GM23338 (cell line): ENCODE data around the gene ODF4. TPM values are rescaled to one million over a fixed set of nuclear protein-coding genes. Genes with fewer than 3 reads are reported as not detected.

Source experiments
- ATAC-seq: fragments of 200-7000 bp; cut with Tn5 transposase; 3 replicates; pipeline ENCODE4 v1.9.1; 2020
- DNase-seq: peaks from one replicate; pipeline ENCODE4 v3.0.0-alpha.2; 2015; ENCODE audit warnings: low spot score
- H2AFZ ChIP-seq: fragments of 200-600 bp; sonication (generic); 2 replicates; pipeline ENCODE4 v1.8.0; 2016; ENCODE audit warnings: antibody characterized with exemption, mild to moderate bottlenecking, moderate library complexity
- H3F3A ChIP-seq: fragments of 200-600 bp; sonication (generic); replicated peaks from 2 replicates; pipeline ENCODE4 v1.8.0; 2017; ENCODE audit warnings: antibody characterized with exemption, mixed run types, low read depth
- H3K27ac ChIP-seq: fragments of 200-600 bp; sonication (generic); 2 replicates; pipeline ENCODE4 v1.6.1; 2016; ENCODE audit warnings: low read depth
- H3K27me3 ChIP-seq: fragments of 200-600 bp; sonication (generic); 2 replicates; pipeline ENCODE4 v1.8.0; 2016; ENCODE audit warnings: mild to moderate bottlenecking, mixed run types, moderate library complexity; ENCODE audit not compliant: insufficient read depth
- H3K36me3 ChIP-seq: fragments of 200-600 bp; sonication (generic); 2 replicates; pipeline ENCODE4 v1.8.0; 2016; ENCODE audit warnings: mild to moderate bottlenecking; ENCODE audit not compliant: insufficient read depth
- H3K4me1 ChIP-seq: fragments of 200-600 bp; sonication (generic); 2 replicates; pipeline ENCODE4 v1.8.0; 2016; ENCODE audit warnings: mild to moderate bottlenecking, moderate library complexity; ENCODE audit not compliant: insufficient read depth
- H3K4me2 ChIP-seq: fragments of 200-600 bp; sonication (generic); 2 replicates; pipeline ENCODE4 v1.7.1; 2017; ENCODE audit warnings: mixed run types
- H3K4me3 ChIP-seq: fragments of 200-600 bp; sonication (generic); 2 replicates; pipeline ENCODE4 v1.6.1; 2016; ENCODE audit warnings: mixed run types
- H3K79me2 ChIP-seq: fragments of 200-600 bp; sonication (generic); replicated peaks from 2 replicates; pipeline ENCODE4 v1.8.0; 2017; ENCODE audit warnings: mild to moderate bottlenecking; ENCODE audit not compliant: insufficient read depth
- H3K9me2 ChIP-seq: fragments of 200-600 bp; sonication (generic); 2 replicates; pipeline ENCODE4 v1.8.0; 2017; ENCODE audit not compliant: insufficient read depth
- H4K20me1 ChIP-seq: fragments of 200-600 bp; sonication (generic); replicated peaks from 2 replicates; pipeline ENCODE4 v1.8.0; 2017; ENCODE audit warnings: mild to moderate bottlenecking; ENCODE audit not compliant: insufficient read depth
- H3K27ac Mint-ChIP-seq: 2 replicates; pipeline ENCODE4 v1.8.0; 2020; ENCODE audit warnings: inconsistent platforms, mild to moderate bottlenecking, moderate library complexity, mixed read lengths
- H3K27me3 Mint-ChIP-seq: 3 replicates; pipeline ENCODE4 v1.8.0; 2022; ENCODE audit warnings: low read depth, mild to moderate bottlenecking, moderate library complexity, mixed read lengths, inconsistent platforms; ENCODE audit not compliant: insufficient read depth, poor library complexity
- H3K36me3 Mint-ChIP-seq: 3 replicates; pipeline ENCODE4 v1.8.0; 2021; ENCODE audit warnings: low read depth, mild to moderate bottlenecking, inconsistent platforms, moderate library complexity, mixed read lengths
- H3K4me1 Mint-ChIP-seq: 3 replicates; pipeline ENCODE4 v1.8.0; 2020; ENCODE audit warnings: mild to moderate bottlenecking, inconsistent platforms, mixed read lengths
- H3K4me3 Mint-ChIP-seq: 3 replicates; pipeline ENCODE4 v1.8.0; 2021; ENCODE audit warnings: moderate library complexity, mild to moderate bottlenecking, inconsistent platforms, mixed read lengths
- H3K9me3 Mint-ChIP-seq: 3 replicates; pipeline ENCODE4 v1.8.0; 2020; ENCODE audit warnings: moderate library complexity, mild to moderate bottlenecking, inconsistent platforms, mixed read lengths
- ETS1 ChIP-seq: IDR thresholded peaks from 2 replicates; pipeline ENCODE4 v1.6.1; 2016; ENCODE audit warnings: antibody characterized with exemption
- EZH2 ChIP-seq: fragments of 200-600 bp; sonication (generic); IDR thresholded peaks from one replicate; pipeline ENCODE4 v1.8.0; 2017; ENCODE audit warnings: antibody characterized with exemption, mild to moderate bottlenecking, low read depth; ENCODE audit not compliant: unreplicated experiment
- JUNB ChIP-seq: IDR thresholded peaks from one replicate; pipeline ENCODE4 v1.6.1; 2016; ENCODE audit warnings: antibody characterized with exemption; ENCODE audit not compliant: unreplicated experiment
- POLR2AphosphoS5 ChIP-seq: IDR thresholded peaks from 2 replicates; pipeline ENCODE4 v1.6.1; 2016; ENCODE audit warnings: antibody characterized with exemption, low read depth
- STAT1 ChIP-seq: IDR thresholded peaks from one replicate; pipeline ENCODE4 v1.6.1; 2016; ENCODE audit warnings: antibody characterized with exemption; ENCODE audit not compliant: unreplicated experiment
- ZNF114 ChIP-seq: fragments of 250-450 bp; sonication (Bioruptor Pico); IDR thresholded peaks from 2 replicates; pipeline ENCODE4 v1.5.0; 2020; ENCODE audit warnings: mild to moderate bottlenecking, moderate library complexity
- ZNF331 ChIP-seq: fragments of 250-450 bp; sonication (Bioruptor Pico); IDR thresholded peaks from 2 replicates; pipeline ENCODE4 v1.5.0; 2020; ENCODE audit warnings: low read depth, mild to moderate bottlenecking, moderate library complexity
- polyA plus RNA-seq: library from polyadenylated mRNA; unstranded; fragments of >200 nt; fragmentation: Nextera tagmentation; extraction: Ambion mirVana; gene quantifications from 2 replicates; pipeline ENCODE4 v1.2.1, GENCODE V29; 2016
- total RNA-seq: library from RNA; depleted of rRNA; stranded (reverse); fragments of >200 nt; shearing (Covaris generic); gene quantifications from 2 replicates; pipeline ENCODE4 v1.2.3, GENCODE V29; 2014
- TF ChIP-seq, protein P1 (sequence below), 2 experiments: fragments of 200-600 bp in 1 of 2; sonication (generic) in 1 of 2; conservative IDR thresholded peaks; 2 replicates each; pipeline versions ENCODE4 v1.5.1 to v1.6.1; 2016 to 2017; ENCODE audit warnings: antibody characterized with exemption in 2 of 2, low read depth in 2 of 2, mild to moderate bottlenecking in 2 of 2, moderate library complexity in 1 of 2
- TF ChIP-seq, protein P2 (sequence below): IDR thresholded peaks from one replicate; pipeline ENCODE4 v1.6.1; 2018; ENCODE audit warnings: antibody characterized with exemption; ENCODE audit not compliant: unreplicated experiment

ODF4 gene
- total and polyA plus RNA-seq, 2 experiments from 2014 or later: not detected

DNA sequence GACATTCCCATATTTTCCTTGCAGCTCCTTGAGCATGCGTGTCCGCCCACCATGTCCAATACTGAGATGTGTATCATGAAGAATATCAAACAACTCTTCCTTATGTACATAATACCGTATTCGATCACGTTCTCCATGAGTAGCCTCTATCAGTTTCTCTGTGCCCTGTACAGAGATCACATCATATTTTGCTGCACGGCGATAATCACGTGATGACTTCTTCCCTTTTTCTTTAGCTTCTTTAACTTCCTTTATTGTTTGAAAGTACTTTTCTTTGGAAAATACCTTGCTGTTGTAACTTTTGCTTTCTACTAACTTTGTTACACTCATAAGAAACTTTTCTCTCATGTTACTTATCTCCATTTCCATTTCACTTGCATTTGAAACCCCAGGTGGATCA, 30.3 kb downstream of the ODF4 start (continued):
- TF ChIP-seq ZNF331 (CRISPR knock-in tag): no peak
- no peak for TF ChIP-seq EZH2
- no peak for TF ChIP-seq STAT1
- TF ChIP-seq, protein P1, sequence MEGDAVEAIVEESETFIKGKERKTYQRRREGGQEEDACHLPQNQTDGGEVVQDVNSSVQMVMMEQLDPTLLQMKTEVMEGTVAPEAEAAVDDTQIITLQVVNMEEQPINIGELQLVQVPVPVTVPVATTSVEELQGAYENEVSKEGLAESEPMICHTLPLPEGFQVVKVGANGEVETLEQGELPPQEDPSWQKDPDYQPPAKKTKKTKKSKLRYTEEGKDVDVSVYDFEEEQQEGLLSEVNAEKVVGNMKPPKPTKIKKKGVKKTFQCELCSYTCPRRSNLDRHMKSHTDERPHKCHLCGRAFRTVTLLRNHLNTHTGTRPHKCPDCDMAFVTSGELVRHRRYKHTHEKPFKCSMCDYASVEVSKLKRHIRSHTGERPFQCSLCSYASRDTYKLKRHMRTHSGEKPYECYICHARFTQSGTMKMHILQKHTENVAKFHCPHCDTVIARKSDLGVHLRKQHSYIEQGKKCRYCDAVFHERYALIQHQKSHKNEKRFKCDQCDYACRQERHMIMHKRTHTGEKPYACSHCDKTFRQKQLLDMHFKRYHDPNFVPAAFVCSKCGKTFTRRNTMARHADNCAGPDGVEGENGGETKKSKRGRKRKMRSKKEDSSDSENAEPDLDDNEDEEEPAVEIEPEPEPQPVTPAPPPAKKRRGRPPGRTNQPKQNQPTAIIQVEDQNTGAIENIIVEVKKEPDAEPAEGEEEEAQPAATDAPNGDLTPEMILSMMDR (conservative IDR thresholded peaks at IDR 0.05; ENCODE audit: low read depth in 2 of 2): no peak
- TF ChIP-seq, protein P2, sequence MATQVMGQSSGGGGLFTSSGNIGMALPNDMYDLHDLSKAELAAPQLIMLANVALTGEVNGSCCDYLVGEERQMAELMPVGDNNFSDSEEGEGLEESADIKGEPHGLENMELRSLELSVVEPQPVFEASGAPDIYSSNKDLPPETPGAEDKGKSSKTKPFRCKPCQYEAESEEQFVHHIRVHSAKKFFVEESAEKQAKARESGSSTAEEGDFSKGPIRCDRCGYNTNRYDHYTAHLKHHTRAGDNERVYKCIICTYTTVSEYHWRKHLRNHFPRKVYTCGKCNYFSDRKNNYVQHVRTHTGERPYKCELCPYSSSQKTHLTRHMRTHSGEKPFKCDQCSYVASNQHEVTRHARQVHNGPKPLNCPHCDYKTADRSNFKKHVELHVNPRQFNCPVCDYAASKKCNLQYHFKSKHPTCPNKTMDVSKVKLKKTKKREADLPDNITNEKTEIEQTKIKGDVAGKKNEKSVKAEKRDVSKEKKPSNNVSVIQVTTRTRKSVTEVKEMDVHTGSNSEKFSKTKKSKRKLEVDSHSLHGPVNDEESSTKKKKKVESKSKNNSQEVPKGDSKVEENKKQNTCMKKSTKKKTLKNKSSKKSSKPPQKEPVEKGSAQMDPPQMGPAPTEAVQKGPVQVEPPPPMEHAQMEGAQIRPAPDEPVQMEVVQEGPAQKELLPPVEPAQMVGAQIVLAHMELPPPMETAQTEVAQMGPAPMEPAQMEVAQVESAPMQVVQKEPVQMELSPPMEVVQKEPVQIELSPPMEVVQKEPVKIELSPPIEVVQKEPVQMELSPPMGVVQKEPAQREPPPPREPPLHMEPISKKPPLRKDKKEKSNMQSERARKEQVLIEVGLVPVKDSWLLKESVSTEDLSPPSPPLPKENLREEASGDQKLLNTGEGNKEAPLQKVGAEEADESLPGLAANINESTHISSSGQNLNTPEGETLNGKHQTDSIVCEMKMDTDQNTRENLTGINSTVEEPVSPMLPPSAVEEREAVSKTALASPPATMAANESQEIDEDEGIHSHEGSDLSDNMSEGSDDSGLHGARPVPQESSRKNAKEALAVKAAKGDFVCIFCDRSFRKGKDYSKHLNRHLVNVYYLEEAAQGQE: no peak

DNA sequence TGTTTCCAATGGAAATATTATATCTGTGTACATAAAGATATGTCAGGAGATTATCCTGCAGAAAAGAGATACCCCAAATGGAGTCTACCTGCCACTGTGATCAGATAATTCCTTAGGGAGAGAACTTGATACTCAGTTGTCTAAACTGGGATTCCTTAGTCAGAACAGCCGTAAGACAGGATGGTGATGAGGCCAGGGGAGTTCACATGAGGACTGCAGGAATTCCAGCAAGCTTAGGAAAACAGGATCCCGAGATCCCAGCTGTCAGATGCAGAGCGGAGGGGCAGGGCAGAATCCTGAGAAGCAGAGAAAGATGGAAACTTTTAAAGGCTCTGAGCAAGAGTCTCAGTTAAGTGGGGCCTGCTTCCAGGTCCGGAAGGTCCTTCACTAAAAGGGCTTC, 32.1 kb downstream of the ODF4 start:
- no peaks in the 10 kb centered on the region for H4K20me1 ChIP-seq
- no peaks in the 10 kb centered on the region for H3K27me3 ChIP-seq
- H3K27me3 Mint-ChIP-seq: peaks cover 7% of the 10 kb centered on the region
- H3K4me2 ChIP-seq: no peak overlapping the region
- no peak overlapping the region for H3K27ac Mint-ChIP-seq
- H3K36me3 ChIP-seq: peaks cover 11% of the 10 kb centered on the region; the same call in 1 of the 2 replicates
- no peaks in the 10 kb centered on the region for H3K79me2 ChIP-seq
- H3K36me3 Mint-ChIP-seq: peaks cover 46% of the 10 kb centered on the region
- no peaks in the 10 kb centered on the region for H3K9me2 ChIP-seq
- H3K4me3 ChIP-seq: no peak overlapping the region
- H3K4me1 ChIP-seq: peaks cover 8% of the 10 kb centered on the region; the same call in 1 of the 2 replicates
- no peak overlapping the region for H2AFZ ChIP-seq
- H3K27ac ChIP-seq: no peak overlapping the region
- H3K4me3 Mint-ChIP-seq: no peak overlapping the region
- ATAC-seq (no peak), DNase-seq (no peak)
- H3K9me3 Mint-ChIP-seq: no peaks in the 10 kb centered on the region
- H3F3A ChIP-seq: peaks cover 2% of the 10 kb centered on the region
- peaks cover 10% of the 10 kb centered on the region; the same call in 2 of the 3 replicates for H3K4me1 Mint-ChIP-seq
- TF ChIP-seq ZNF114 (CRISPR knock-in tag): no peak
- TF ChIP-seq STAT1: no peak
- no peak for TF ChIP-seq JUNB
- TF ChIP-seq POLR2AphosphoS5: no peak
- TF ChIP-seq, protein P1 (conservative IDR thresholded peaks at IDR 0.05; ENCODE audit: low read depth in 2 of 2): no peak
- no peak for TF ChIP-seq ETS1
- TF ChIP-seq, protein P2: no peak
